RWPE1 (cell line): ENCODE measurements around the gene RPL3.
"Not testable (repeated sequence)": the region's sequence is repeated elsewhere in the genome, so short reads cannot be mapped to it uniquely, and the experiment has no call there.

Experiments used
- CTCF ChIA-PET: fragments of 350-600 bp; sonication (Branson Sonifier 250); formaldehyde crosslinking; extraction: SDS; loops from one replicate; lab custom pipeline; 2021; lab: Yijun Ruan, JAX
- POLR2A ChIA-PET: fragments of 400-600 bp; formaldehyde crosslinking; extraction: SDS; loops from one replicate; lab custom pipeline; 2020; ENCODE audit warnings: antibody characterized with exemption; ENCODE audit not compliant: low non-redundant PET; lab: Yijun Ruan, JAX
- DNase-seq: peaks from one replicate; pipeline ENCODE4 v3.0.0; 2012; ENCODE audit warnings: low spot score
- H3K27ac ChIP-seq: fragments of 450-650 bp; 2 replicates; pipeline ENCODE4 v1.5.1; 2017
- CTCF ChIP-seq: fragments of 450-650 bp; conservative IDR thresholded peaks from 2 replicates; pipeline ENCODE4 v1.5.1; 2017; ENCODE audit warnings: low read depth, mild to moderate bottlenecking

RPL3 gene

GRCh38 chr22:39332441-39333064, 13.1 kb upstream of the RPL3 start:
- POLR2A ChIA-PET = no interaction called here
- no peak overlapping the region for H3K27ac ChIP-seq
- CTCF ChIA-PET = interaction anchor here (0.6 kb wide), 1 partner anchor 10 kb away, joined by 6 read pairs; no protein-coding TSS in a partner anchor
- no peak for DNase-seq
- TF ChIP-seq CTCF = no peak

- CTCF ChIA-PET = interaction anchor here (0.6 kb wide), 1 partner anchor 1014 kb away, joined by 3 read pairs; no protein-coding TSS in a partner anchor
- H3K27ac ChIP-seq, POLR2A ChIA-PET, DNase-seq: not testable (repeated sequence)
These were observed 11.1 kb upstream of the RPL3 start for GRCh38 chr22:39330553-39330952.

- no peak overlapping the region for H3K27ac ChIP-seq
- POLR2A ChIA-PET = no interaction called here
- no peak for DNase-seq
- TF ChIP-seq CTCF = no peak
- CTCF ChIA-PET = no interaction called here
These were observed 8.8 kb upstream of the RPL3 start for GRCh38 chr22:39327995-39328754.

- ChIA-PET CTCF (no interaction called here), POLR2A (no interaction called here)
- DNase-seq = peak; percentile 37
- H3K27ac ChIP-seq = peak overlapping the region; percentile 42; the same call in 1 of the 2 replicates
- no peak for TF ChIP-seq CTCF
These were observed 6.0 kb upstream of the RPL3 start for GRCh38 chr22:39325392-39325932.

GRCh38 chr22:39320616-39321029, 1.2 kb upstream of the RPL3 start:
- H3K27ac ChIP-seq = peak overlapping the region; percentile 99
- DNase-seq, CTCF ChIA-PET: not testable (repeated sequence)
- POLR2A ChIA-PET = interaction anchor here (1.3 kb wide), 1 partner anchor 199 kb away, joined by 3 read pairs; the partner anchor contains the start of gene ATF4

- TF ChIP-seq CTCF = no peak
- H3K27ac ChIP-seq = peak overlapping the region; percentile 99
- ChIA-PET CTCF (no interaction called here), POLR2A (interaction anchor here (1.0 kb wide), 1 partner anchor 9 kb away, joined by 3 read pairs; no protein-coding TSS in a partner anchor)
- no peak for DNase-seq
These were observed 728 bp downstream of the RPL3 start for GRCh38 chr22:39318507-39319283.
